D721Med (cell line): ENCODE data around the gene ENTREP3.
"Not testable (repeated sequence)": the region's sequence is repeated elsewhere in the genome, so short reads cannot be mapped to it uniquely, and the experiment has no call there.

ENCODE experiments used
- DNase-seq: peaks from one replicate; pipeline ENCODE4 v3.0.0; 2011; ENCODE audit warnings: low spot score; ENCODE audit not compliant: insufficient read length
- FAIRE-seq: peaks from 2 replicates; lab custom pipeline; 2011; peaks lifted over from hg19 to GRCh38; lab: Jason Lieb, UNC
- CTCF ChIP-seq: IDR thresholded peaks from 2 replicates; pipeline ENCODE4 v1.5.1; 2012; ENCODE audit warnings: mild to moderate bottlenecking, control low read depth; ENCODE audit not compliant: insufficient read depth; ENCODE audit errors: missing control alignments

ENTREP3 gene

GRCh38 chr1:155296661-155297060, 41.4 kb upstream of the ENTREP3 start:
- DNase-seq (no peak), FAIRE-seq (no peak)
- TF ChIP-seq CTCF = no peak

- FAIRE-seq = no peak
- no peak for TF ChIP-seq CTCF
These were observed 40.6 kb upstream of the ENTREP3 start for GRCh38 chr1:155295942-155296267.

GRCh38 chr1:155295183-155295941, 40.1 kb upstream of the ENTREP3 start:
- DNase-seq (no peak), FAIRE-seq (no peak)
- TF ChIP-seq CTCF = no peak

More at GRCh38 chr1:155295942-155296267, 40.6 kb upstream of the ENTREP3 start:
- DNase-seq = no peak

GRCh38 chr1:155294520-155295182, 39.4 kb upstream of the ENTREP3 start:
- FAIRE-seq (no peak), DNase-seq (no peak)
- TF ChIP-seq CTCF = no peak

GRCh38 chr1:155293086-155293749, 37.9 kb upstream of the ENTREP3 start:
- FAIRE-seq = no peak
- TF ChIP-seq CTCF = no peak
- no peak for DNase-seq

GRCh38 chr1:155291006-155291405, 35.7 kb upstream of the ENTREP3 start:
- DNase-seq, FAIRE-seq: not testable (repeated sequence)

- no peak for TF ChIP-seq CTCF
- no peak for DNase-seq
- no peak for FAIRE-seq
These were observed 32.8 kb upstream of the ENTREP3 start for GRCh38 chr1:155287987-155288543.
